GM12878 (cell line): Measurements from ENCODE around the gene GRAMD1A. TPM values are rescaled to one million over a fixed set of nuclear protein-coding genes. Genes with fewer than 3 reads are reported as not detected.
A peak's percentile ranks its signal among the peaks of the same experiment; 100 is the strongest.

Experiments
- ATAC-seq: fragments of 200-7000 bp; cut with Tn5 transposase; 3 replicates; pipeline ENCODE4 v1.9.1; 2020; ENCODE audit warnings: mild to moderate bottlenecking, moderate library complexity
- Bru-seq: library from RNA; stranded (reverse); fragments of 400-500 nt; gene quantifications from one replicate; lab custom pipeline; 2021; lab: Mats Ljungman, UMichigan
- BruChase-seq, 2 experiments: library from RNA; stranded (reverse); fragments of 400-500 nt; gene quantifications; one replicate each; lab custom pipeline; 2021; lab: Mats Ljungman, UMichigan
- BruUV-seq: library from RNA; stranded (reverse); fragments of 400-500 nt; replicated peaks from 2 replicates; lab custom pipeline; 2021; lab: Mats Ljungman, UMichigan
- CTCF ChIA-PET: fragments of 300-600 bp; sonication (Branson Sonifier 250); formaldehyde crosslinking; extraction: SDS; loops from one replicate; lab custom pipeline; 2021; ENCODE audit warnings: inconsistent platforms; lab: Yijun Ruan, JAX
- POLR2A ChIA-PET: fragments of 350-600 bp; formaldehyde crosslinking; extraction: SDS; loops from one replicate; lab custom pipeline; 2021; ENCODE audit warnings: inconsistent platforms; lab: Charles Lee
- RAD21 ChIA-PET: fragments of 300-600 bp; sonication (Branson Sonifier 250); formaldehyde crosslinking; loops from one replicate; lab custom pipeline; 2023; ENCODE audit warnings: antibody characterized with exemption; ENCODE audit not compliant: unreplicated experiment; lab: Charles Lee
- SMC1A ChIA-PET: fragments of 300-600 bp; sonication (Branson Sonifier 250); formaldehyde crosslinking; loops from one replicate; lab custom pipeline; 2023; ENCODE audit not compliant: unreplicated experiment, uncharacterized antibody; lab: Charles Lee
- DNase-seq: peaks from one replicate; pipeline ENCODE4 v3.0.0-alpha.2; 2011; ENCODE audit warnings: low read depth, low spot score
- FAIRE-seq: peaks from 3 replicates; lab custom pipeline; 2011; peaks lifted over from hg19 to GRCh38; lab: Jason Lieb, UNC
- H2AFZ ChIP-seq: 2 replicates; pipeline ENCODE4 v1.6.0; 2011; ENCODE audit warnings: low read depth, low read length, control low read depth; ENCODE audit not compliant: control insufficient read depth
- H3K27ac ChIP-seq: 2 replicates; pipeline ENCODE4 v1.5.1; 2011; ENCODE audit warnings: control low read depth; ENCODE audit not compliant: control insufficient read depth, insufficient read depth
- H3K27me3 ChIP-seq, 2 experiments: replicated peaks in 1 of 2; 2 replicates each; pipeline versions ENCODE4 v1.6.0 to v1.6.1; 2011; ENCODE audit warnings: low read length in 1 of 2; ENCODE audit not compliant: control insufficient read depth in 2 of 2, insufficient read depth in 2 of 2
- H3K36me3 ChIP-seq, 2 experiments: 2 replicates each; pipeline ENCODE4 v1.5.1; 2011; ENCODE audit warnings: low read length in 1 of 2; ENCODE audit not compliant: control insufficient read depth in 2 of 2, insufficient read depth in 2 of 2
- H3K4me1 ChIP-seq: 2 replicates; pipeline ENCODE4 v1.6.1; 2011; ENCODE audit warnings: mild to moderate bottlenecking, low read length, moderate library complexity, mixed read lengths; ENCODE audit not compliant: control insufficient read depth, insufficient read depth
- H3K4me2 ChIP-seq: 2 replicates; pipeline ENCODE4 v1.6.0; 2011; ENCODE audit warnings: control low read depth; ENCODE audit not compliant: control insufficient read depth, insufficient read depth
- H3K4me3 ChIP-seq: fragments of 200-600 bp; sonication (generic); 2 replicates; pipeline ENCODE4 v1.5.1; 2016
- H3K79me2 ChIP-seq: 2 replicates; pipeline ENCODE4 v1.6.0; 2011; ENCODE audit warnings: low read length; ENCODE audit not compliant: control insufficient read depth, insufficient read depth
- H3K9ac ChIP-seq: 2 replicates; pipeline ENCODE4 v1.8.0; 2011; ENCODE audit warnings: low read length, control low read depth, mixed read lengths; ENCODE audit not compliant: control insufficient read depth, insufficient read depth
- H3K9me3 ChIP-seq: replicated peaks from 3 replicates; pipeline ENCODE4 v1.5.1; 2011; ENCODE audit warnings: mild to moderate bottlenecking, low read length; ENCODE audit not compliant: control insufficient read depth, insufficient read depth
- H4K20me1 ChIP-seq: 2 replicates; pipeline ENCODE4 v1.6.0; 2011; ENCODE audit not compliant: control insufficient read depth, insufficient read depth
- CHD2 ChIP-seq: IDR thresholded peaks from 2 replicates; pipeline ENCODE4 v1.6.1; 2011; ENCODE audit warnings: low read depth, low read length, improper control_type of control experiment, borderline replicate concordance
- DPF2 ChIP-seq: fragments of 450-650 bp; IDR thresholded peaks from 2 replicates; pipeline ENCODE4 v1.6.1; 2017; ENCODE audit warnings: mild to moderate bottlenecking
- PAX5 ChIP-seq: IDR thresholded peaks from 2 replicates; pipeline ENCODE4 v1.6.1; 2011; ENCODE audit warnings: low read depth, low read length, borderline replicate concordance
- RBBP5 ChIP-seq: fragments of 200-600 bp; sonication (generic); conservative IDR thresholded peaks from 2 replicates; pipeline ENCODE4 v1.6.1; 2016
- WGBS: methylation state at CpG from one replicate; pipeline ENCODE4 v1.1.6; 2016; ENCODE audit warnings: low lambda C conversion rate; ENCODE audit not compliant: insufficient replicate concordance, insufficient coverage; ENCODE audit errors: missing lambda C conversion rate; 5-methylcytosine and 5-hydroxymethylcytosine counted together
- in situ Hi-C: fragments of 300-500 bp; cut with MboI; formaldehyde crosslinking; loops from 9 replicates; pipeline ENCODE4 v1.14.3; 2018; ENCODE audit warnings: mixed read lengths
- intact Hi-C: fragments of 100-400 bp; cut with micrococcal nuclease; formaldehyde crosslinking; loops from one replicate; pipeline ENCODE4 v1.14.2; 2022; ENCODE audit not compliant: unreplicated experiment
- long read RNA-seq, 2 experiments: library from polyadenylated mRNA; unstranded; transcript quantifications; one replicate each; pipeline ENCODE4 v2.0.0, GENCODE V29; 2019 to 2020
- polyA minus RNA-seq, 3 experiments: library from RNA; depleted of rRNA, polyadenylated mRNA; stranded (reverse); fragments of >200 nt; gene quantifications; 2 replicates each; pipeline ENCODE4 v1.2.3, GENCODE V29; 2011
- polyA plus RNA-seq, 11 experiments: library from polyadenylated mRNA; depleted of rRNA in 4 of 11; unstranded in 6 of 11; stranded (reverse) in 5 of 11; fragments of >200 nt; fragmentation: Nextera tagmentation in 4 of 11; fragmentation: Illumina TruSeq in 1 of 11; extraction: Ambion mirVana in 4 of 11; extraction: Trizol in 1 of 11; gene quantifications; 1 replicate in 1 of 11; 2 replicates in 10 of 11; pipeline versions ENCODE4 v1.2.1 to v1.2.3, GENCODE V29; 2011 to 2016; ENCODE audit warnings: inconsistent platforms in 2 of 11, missing spikeins in 2 of 11, low read depth in 1 of 11
- total RNA-seq, 4 experiments: library from RNA; depleted of rRNA in 3 of 4; stranded (reverse); fragments of >200 nt in 3 of 4; fragmentation: Illumina TruSeq in 1 of 4; extraction: Trizol in 1 of 4; gene quantifications; 2 replicates each; pipeline versions ENCODE4 v1.2.1 to v1.2.3, GENCODE V29; 2013 to 2021
- TF ChIP-seq, protein P1 (sequence below): fragments of 450-650 bp; IDR thresholded peaks from 2 replicates; pipeline ENCODE4 v1.6.1; 2017; ENCODE audit warnings: mild to moderate bottlenecking, moderate library complexity
- TF ChIP-seq, protein P2 (sequence below): IDR thresholded peaks from 2 replicates; pipeline ENCODE4 v1.6.1; 2011; ENCODE audit warnings: borderline replicate concordance, low read depth, mild to moderate bottlenecking, moderate library complexity, low read length; ENCODE audit not compliant: insufficient read depth, poor library complexity, severe bottlenecking
- TF ChIP-seq, protein P3 (sequence below): fragments of 450-650 bp; formaldehyde crosslinking; IDR thresholded peaks from 2 replicates; pipeline ENCODE4 v1.4.0; 2020; ENCODE audit warnings: mild to moderate bottlenecking, moderate library complexity

The GRAMD1A gene
- total RNA-seq (2013; cell fraction: nucleolus; rRNA removed): 208 and 225 TPM in 2 replicates
- total RNA-seq (2014; rRNA removed): 36.1 and 41.9 TPM in 2 replicates
- total RNA-seq (2014; rRNA removed; fragmentation: Illumina TruSeq; extraction: Trizol): 14.8 and 16.9 TPM in 2 replicates
- total RNA-seq (2021): 69.1 and 71.0 TPM in 2 replicates
- polyA plus RNA-seq (2011; ENCODE audit: low read depth): 20.0 TPM
- polyA plus RNA-seq (2011; rRNA removed): 32.2 and 60.8 TPM in 2 replicates
- polyA plus RNA-seq (2011; cell fraction: cytosol; rRNA removed): 67.4 and 69.1 TPM in 2 replicates
- 169 and 199 TPM in 2 replicates for polyA plus RNA-seq (2011; cell fraction: nucleus; rRNA removed)
- 48.1 and 61.6 TPM in 2 replicates for polyA plus RNA-seq (2012)
- polyA plus RNA-seq (2014; fragmentation: Illumina TruSeq; extraction: Trizol): 21.9 and 32.7 TPM in 2 replicates
- polyA plus RNA-seq (2014; fragmentation: Nextera tagmentation; extraction: Ambion mirVana): 1 to 10 TPM in 1 of 2 experiments, under 1 TPM in 1; 0.79 to 2.0 TPM
- 73.6 and 79.8 TPM in 2 replicates for polyA plus RNA-seq (2014; rRNA removed)
- 10 to 100 TPM; 22.1 to 37.9 TPM for polyA plus RNA-seq (2016; fragmentation: Nextera tagmentation; extraction: Ambion mirVana)
- polyA minus RNA-seq (2011; rRNA and poly(A)+ RNA removed): 47.9 and 85.8 TPM in 2 replicates
- polyA minus RNA-seq (2011; cell fraction: cytosol; rRNA and poly(A)+ RNA removed): 31.1 and 31.4 TPM in 2 replicates
- polyA minus RNA-seq (2011; cell fraction: nucleus; rRNA and poly(A)+ RNA removed): 29.5 and 41.4 TPM in 2 replicates
- Bru-seq, nascent RNA: percentile 76 among the genes with signal in this experiment
- BruChase-seq, experiment 1, labeled RNA remaining after a 6-hour chase: percentile 81 among the genes with signal in this experiment
- percentile 75 among the genes with signal in this experiment for BruChase-seq, experiment 2, labeled RNA remaining after a 2-hour chase
- long read RNA-seq, experiment 1, partial matches to known transcripts: 7 of 13 reads
- long read RNA-seq, experiment 1, other reads (novel, unspliced or antisense): 6 of 13 reads
- long read RNA-seq, experiment 2, partial matches to known transcripts: 2 of 3 reads
- long read RNA-seq, experiment 2, other reads (novel, unspliced or antisense): 1 of 3 reads

DNA sequence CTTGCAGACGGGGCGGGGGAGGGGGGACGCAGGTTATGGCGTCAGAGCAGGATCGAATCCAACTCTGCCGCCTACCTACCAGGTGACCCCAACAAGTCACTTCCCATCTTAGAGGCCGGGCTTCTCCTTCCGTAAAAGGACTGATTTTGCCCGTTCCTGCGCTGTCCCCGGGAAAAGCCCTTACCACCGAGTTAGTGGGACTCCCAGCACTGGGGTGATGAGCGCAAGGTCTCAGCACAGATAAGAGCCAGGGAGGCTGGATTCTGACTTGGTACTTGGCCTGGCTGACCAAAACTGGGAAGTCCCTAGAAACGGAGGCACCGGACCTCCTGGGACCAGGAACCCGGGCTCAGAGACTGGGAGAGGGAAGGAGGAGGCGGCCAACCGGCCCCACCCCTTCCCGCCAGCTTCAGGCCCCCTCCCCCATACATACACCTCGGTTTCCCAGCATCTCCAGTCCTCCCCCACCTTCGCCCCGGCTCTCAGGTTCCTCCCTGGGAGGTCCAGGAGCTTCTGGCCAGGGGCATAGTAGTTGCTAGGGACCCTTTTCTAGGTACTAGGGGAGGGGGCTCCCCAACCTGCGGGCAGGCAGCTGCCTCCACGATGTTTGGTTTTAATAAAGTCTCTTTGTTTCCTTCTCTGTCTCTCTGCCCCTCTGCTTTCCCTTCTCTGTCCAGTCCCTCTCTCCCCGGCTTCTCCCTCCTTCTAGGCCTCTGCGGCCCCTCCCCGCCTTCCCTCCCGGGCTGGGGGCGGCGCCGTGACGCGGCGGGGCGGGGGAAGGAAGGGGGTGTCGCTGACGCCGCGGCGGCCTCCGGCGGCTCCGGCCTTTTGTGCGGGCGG, at the start of gene GRAMD1A:
TSS of gene GRAMD1A (plus strand) at position 826 of the 840 bp plus-strand sequence. CDS start 156 bp downstream, outside the sequence.
- ChIA-PET CTCF (interaction anchor here (1.6 to 2.2 kb wide), 2 partner anchors 11 to 136 kb away, joined by 3 to 5 read pairs; partner anchors contain the start of gene LGI4), RAD21 (interaction anchor here (1.4 to 3.5 kb wide), 2 partner anchors 10 to 27 kb away, joined by 3 to 33 read pairs; no protein-coding TSS in a partner anchor), SMC1A (interaction anchor here (0.7 to 1.7 kb wide), 4 partner anchors 9 to 21 kb away, joined by 3 to 6 read pairs (median 4); no protein-coding TSS in a partner anchor), POLR2A (interaction anchor here (0.5 to 4.7 kb wide), 5 partner anchors 10 to 1595 kb away, joined by 4 to 38 read pairs (median 5); no protein-coding TSS in a partner anchor)
- Histone ChIP-seq H3K4me3 (peak within 1 kb of the TSS; percentile 95), H3K36me3 (peaks cover 3% of the 10 kb centered on the region in 2 experiments; a peak in 3 of 4 replicates), H3K4me2 (peak within 1 kb of the TSS; percentile 96), H3K9me3 (no peaks in the 10 kb centered on the region; the same call in 2 of the 3 replicates), H2AFZ (peak within 1 kb of the TSS; percentile 76), H4K20me1 (peaks cover 6% of the 10 kb centered on the region; the same call in 1 of the 2 replicates), H3K79me2 (peaks cover 45% of the 10 kb centered on the region), H3K27me3 (no peaks in the 10 kb centered on the region), H3K27ac (peak within 1 kb of the TSS; percentile 86), H3K9ac (peak within 1 kb of the TSS; percentile 94), H3K4me1 (peaks cover 43% of the 10 kb centered on the region)
- WGBS: 1% methylated on average over 37 of the region's 45 CpGs
- intact Hi-C loops: no loop called here
- in situ Hi-C loops: no loop called here
- ATAC-seq (peak; percentile 72), FAIRE-seq (no peak), DNase-seq (no peak)
- TSS peak; percentile 99 for BruUV-seq
- TF ChIP-seq, protein P1, sequence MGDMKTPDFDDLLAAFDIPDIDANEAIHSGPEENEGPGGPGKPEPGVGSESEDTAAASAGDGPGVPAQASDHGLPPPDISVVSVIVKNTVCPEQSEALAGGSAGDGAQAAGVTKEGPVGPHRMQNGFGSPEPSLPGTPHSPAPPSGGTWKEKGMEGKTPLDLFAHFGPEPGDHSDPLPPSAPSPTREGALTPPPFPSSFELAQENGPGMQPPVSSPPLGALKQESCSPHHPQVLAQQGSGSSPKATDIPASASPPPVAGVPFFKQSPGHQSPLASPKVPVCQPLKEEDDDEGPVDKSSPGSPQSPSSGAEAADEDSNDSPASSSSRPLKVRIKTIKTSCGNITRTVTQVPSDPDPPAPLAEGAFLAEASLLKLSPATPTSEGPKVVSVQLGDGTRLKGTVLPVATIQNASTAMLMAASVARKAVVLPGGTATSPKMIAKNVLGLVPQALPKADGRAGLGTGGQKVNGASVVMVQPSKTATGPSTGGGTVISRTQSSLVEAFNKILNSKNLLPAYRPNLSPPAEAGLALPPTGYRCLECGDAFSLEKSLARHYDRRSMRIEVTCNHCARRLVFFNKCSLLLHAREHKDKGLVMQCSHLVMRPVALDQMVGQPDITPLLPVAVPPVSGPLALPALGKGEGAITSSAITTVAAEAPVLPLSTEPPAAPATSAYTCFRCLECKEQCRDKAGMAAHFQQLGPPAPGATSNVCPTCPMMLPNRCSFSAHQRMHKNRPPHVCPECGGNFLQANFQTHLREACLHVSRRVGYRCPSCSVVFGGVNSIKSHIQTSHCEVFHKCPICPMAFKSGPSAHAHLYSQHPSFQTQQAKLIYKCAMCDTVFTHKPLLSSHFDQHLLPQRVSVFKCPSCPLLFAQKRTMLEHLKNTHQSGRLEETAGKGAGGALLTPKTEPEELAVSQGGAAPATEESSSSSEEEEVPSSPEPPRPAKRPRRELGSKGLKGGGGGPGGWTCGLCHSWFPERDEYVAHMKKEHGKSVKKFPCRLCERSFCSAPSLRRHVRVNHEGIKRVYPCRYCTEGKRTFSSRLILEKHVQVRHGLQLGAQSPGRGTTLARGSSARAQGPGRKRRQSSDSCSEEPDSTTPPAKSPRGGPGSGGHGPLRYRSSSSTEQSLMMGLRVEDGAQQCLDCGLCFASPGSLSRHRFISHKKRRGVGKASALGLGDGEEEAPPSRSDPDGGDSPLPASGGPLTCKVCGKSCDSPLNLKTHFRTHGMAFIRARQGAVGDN: peak; percentile 32; the same call in 1 of the 2 replicates
- 0 out of 2 replicates have a peak, but pooled peaks have one; percentile 45 for TF ChIP-seq DPF2
- peak; percentile 76 for TF ChIP-seq CHD2
- TF ChIP-seq, protein P2, sequence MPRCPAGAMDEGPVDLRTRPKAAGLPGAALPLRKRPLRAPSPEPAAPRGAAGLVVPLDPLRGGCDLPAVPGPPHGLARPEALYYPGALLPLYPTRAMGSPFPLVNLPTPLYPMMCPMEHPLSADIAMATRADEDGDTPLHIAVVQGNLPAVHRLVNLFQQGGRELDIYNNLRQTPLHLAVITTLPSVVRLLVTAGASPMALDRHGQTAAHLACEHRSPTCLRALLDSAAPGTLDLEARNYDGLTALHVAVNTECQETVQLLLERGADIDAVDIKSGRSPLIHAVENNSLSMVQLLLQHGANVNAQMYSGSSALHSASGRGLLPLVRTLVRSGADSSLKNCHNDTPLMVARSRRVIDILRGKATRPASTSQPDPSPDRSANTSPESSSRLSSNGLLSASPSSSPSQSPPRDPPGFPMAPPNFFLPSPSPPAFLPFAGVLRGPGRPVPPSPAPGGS: no peak
- TF ChIP-seq RBBP5: no peak
- TF ChIP-seq, protein P3, sequence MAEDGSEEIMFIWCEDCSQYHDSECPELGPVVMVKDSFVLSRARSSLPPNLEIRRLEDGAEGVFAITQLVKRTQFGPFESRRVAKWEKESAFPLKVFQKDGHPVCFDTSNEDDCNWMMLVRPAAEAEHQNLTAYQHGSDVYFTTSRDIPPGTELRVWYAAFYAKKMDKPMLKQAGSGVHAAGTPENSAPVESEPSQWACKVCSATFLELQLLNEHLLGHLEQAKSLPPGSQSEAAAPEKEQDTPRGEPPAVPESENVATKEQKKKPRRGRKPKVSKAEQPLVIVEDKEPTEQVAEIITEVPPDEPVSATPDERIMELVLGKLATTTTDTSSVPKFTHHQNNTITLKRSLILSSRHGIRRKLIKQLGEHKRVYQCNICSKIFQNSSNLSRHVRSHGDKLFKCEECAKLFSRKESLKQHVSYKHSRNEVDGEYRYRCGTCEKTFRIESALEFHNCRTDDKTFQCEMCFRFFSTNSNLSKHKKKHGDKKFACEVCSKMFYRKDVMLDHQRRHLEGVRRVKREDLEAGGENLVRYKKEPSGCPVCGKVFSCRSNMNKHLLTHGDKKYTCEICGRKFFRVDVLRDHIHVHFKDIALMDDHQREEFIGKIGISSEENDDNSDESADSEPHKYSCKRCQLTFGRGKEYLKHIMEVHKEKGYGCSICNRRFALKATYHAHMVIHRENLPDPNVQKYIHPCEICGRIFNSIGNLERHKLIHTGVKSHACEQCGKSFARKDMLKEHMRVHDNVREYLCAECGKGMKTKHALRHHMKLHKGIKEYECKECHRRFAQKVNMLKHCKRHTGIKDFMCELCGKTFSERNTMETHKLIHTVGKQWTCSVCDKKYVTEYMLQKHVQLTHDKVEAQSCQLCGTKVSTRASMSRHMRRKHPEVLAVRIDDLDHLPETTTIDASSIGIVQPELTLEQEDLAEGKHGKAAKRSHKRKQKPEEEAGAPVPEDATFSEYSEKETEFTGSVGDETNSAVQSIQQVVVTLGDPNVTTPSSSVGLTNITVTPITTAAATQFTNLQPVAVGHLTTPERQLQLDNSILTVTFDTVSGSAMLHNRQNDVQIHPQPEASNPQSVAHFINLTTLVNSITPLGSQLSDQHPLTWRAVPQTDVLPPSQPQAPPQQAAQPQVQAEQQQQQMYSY (CRISPR knock-in tag): 0 out of 2 replicates have a peak, but pooled peaks have one; percentile 45
- no peak for TF ChIP-seq PAX5
